Measurements from ENCODE around the gene SSRP1.

DNA sequence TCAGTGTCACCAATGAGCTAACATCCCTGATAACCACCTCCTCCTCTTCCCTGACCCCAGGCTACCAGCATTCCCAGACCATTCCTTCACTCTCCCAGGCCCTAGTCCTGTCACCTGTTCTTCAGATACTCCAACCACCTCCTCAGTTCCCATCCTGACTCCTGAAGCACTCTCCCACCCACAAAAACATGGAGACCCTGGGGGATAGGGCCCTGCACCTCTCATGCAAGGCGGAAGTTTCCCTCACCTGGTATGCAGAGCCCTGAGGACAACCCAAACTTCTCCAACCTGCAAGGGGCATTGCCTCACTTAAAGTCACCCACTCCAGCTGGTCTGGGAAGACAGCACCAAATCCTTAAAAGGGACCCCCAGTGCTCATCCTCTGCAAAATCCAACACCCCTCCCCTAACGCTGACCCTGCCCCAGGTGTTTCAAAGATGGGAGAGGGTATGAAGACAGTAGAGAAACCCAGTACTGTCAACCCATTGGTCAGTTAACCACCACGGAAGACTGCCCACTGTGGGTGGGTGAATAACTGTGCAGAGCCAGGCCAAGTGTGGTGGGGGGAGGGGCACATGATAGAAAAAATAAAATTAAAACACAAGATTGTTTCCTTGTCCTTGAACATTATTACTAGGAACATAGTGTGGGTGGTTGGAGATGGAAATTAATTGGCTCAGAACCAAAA lies 12.4 kb downstream of the SSRP1 start:
- TF ChIP-seq, protein P1, sequence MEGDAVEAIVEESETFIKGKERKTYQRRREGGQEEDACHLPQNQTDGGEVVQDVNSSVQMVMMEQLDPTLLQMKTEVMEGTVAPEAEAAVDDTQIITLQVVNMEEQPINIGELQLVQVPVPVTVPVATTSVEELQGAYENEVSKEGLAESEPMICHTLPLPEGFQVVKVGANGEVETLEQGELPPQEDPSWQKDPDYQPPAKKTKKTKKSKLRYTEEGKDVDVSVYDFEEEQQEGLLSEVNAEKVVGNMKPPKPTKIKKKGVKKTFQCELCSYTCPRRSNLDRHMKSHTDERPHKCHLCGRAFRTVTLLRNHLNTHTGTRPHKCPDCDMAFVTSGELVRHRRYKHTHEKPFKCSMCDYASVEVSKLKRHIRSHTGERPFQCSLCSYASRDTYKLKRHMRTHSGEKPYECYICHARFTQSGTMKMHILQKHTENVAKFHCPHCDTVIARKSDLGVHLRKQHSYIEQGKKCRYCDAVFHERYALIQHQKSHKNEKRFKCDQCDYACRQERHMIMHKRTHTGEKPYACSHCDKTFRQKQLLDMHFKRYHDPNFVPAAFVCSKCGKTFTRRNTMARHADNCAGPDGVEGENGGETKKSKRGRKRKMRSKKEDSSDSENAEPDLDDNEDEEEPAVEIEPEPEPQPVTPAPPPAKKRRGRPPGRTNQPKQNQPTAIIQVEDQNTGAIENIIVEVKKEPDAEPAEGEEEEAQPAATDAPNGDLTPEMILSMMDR (CRISPR knock-in tag; IDR thresholded peaks at IDR 0.05) = no peak
- TF ChIP-seq, protein P2, sequence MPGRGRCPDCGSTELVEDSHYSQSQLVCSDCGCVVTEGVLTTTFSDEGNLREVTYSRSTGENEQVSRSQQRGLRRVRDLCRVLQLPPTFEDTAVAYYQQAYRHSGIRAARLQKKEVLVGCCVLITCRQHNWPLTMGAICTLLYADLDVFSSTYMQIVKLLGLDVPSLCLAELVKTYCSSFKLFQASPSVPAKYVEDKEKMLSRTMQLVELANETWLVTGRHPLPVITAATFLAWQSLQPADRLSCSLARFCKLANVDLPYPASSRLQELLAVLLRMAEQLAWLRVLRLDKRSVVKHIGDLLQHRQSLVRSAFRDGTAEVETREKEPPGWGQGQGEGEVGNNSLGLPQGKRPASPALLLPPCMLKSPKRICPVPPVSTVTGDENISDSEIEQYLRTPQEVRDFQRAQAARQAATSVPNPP (CRISPR knock-in tag; IDR thresholded peaks at IDR 0.05) = no peak
- TF ChIP-seq SMC3 (IDR thresholded peaks at IDR 0.05; ENCODE audit: low read length) = no peak
- TF ChIP-seq SALL1 (CRISPR knock-in tag; IDR thresholded peaks at IDR 0.05) = no peak
- no peak for TF ChIP-seq ETV5 (CRISPR knock-in tag; IDR thresholded peaks at IDR 0.05; ENCODE audit: borderline replicate concordance)

Measured in HepG2 (cell line).